Esophagus squamous epithelium (tissue), 5 donors: ENCODE measurements around the gene ALDH3A1. TPM values are rescaled to one million over a fixed set of nuclear protein-coding genes. Genes with fewer than 3 reads are reported as not detected.
A peak's percentile ranks its signal among the peaks of the same experiment; 100 is the strongest.

Experiments used
- DNase-seq: peaks from one replicate; lab custom pipeline; 2025; lab: John Stamatoyannopoulos, UW
- H3K27ac ChIP-seq, 4 donors: fragments of 200-600 bp; sonication (generic); one replicate each; pipeline ENCODE4 v1.5.1; 2016 to 2019; ENCODE audit warnings: mild to moderate bottlenecking in 1 of 4
- H3K27me3 ChIP-seq, 4 donors: fragments of 200-600 bp; sonication (generic); 1 replicate in 3 of 4; 2 replicates in 1 of 4; pipeline versions ENCODE4 v1.5.1 to v1.6.0; 2017 to 2021; ENCODE audit warnings: antibody characterized with exemption in 1 of 4
- H3K36me3 ChIP-seq, 3 donors: fragments of 200-600 bp; sonication (generic); one replicate each; pipeline ENCODE4 v1.5.1; 2016 to 2019
- H3K4me1 ChIP-seq, 3 donors: fragments of 200-600 bp; sonication (generic); one replicate each; pipeline ENCODE4 v1.5.1; 2017 to 2019
- H3K4me3 ChIP-seq, 4 donors: fragments of 200-600 bp; sonication (generic); 1 replicate in 3 of 4; 2 replicates in 1 of 4; pipeline ENCODE4 v1.5.1; 2016 to 2019; ENCODE audit warnings: mild to moderate bottlenecking in 2 of 4, moderate library complexity in 1 of 4
- H3K9me3 ChIP-seq, 3 donors: fragments of 200-600 bp; sonication (generic); one replicate each; pipeline ENCODE4 v1.5.1; 2016 to 2019
- CTCF ChIP-seq, 6 experiments: fragments of 450-650 bp in 4 of 6; fragments of 200-600 bp in 2 of 6; sonication (generic) in 2 of 6; IDR thresholded peaks; one replicate each; pipeline ENCODE4 v1.5.1; 2016 to 2019; ENCODE audit warnings: antibody characterized with exemption in 6 of 6, mild to moderate bottlenecking in 4 of 6, moderate library complexity in 4 of 6
- POLR2A ChIP-seq, 4 donors: fragments of 450-650 bp; IDR thresholded peaks; one replicate each; pipeline ENCODE4 v1.6.1; 2017; ENCODE audit warnings: antibody characterized with exemption in 4 of 4, mild to moderate bottlenecking in 4 of 4, moderate library complexity in 3 of 4
- WGBS, 2 donors: methylation state at CpG; one replicate each; pipeline ENCODE4 v1.1.5; 2018; 5-methylcytosine and 5-hydroxymethylcytosine counted together
- intact Hi-C: fragments of 100-400 bp; cut with DNase I; formaldehyde crosslinking; loops from one replicate; pipeline ENCODE4 v1.15.0; 2022
- total RNA-seq, 4 donors: library from RNA; depleted of rRNA; stranded (reverse); fragments of >200 nt; gene quantifications; one replicate each; pipeline ENCODE4 v1.1.0, GENCODE V29; 2016
- donor health status: DM: yes; HTN: yes; CAD: no.

ALDH3A1 gene
- total RNA-seq, 4 donors from 2014 or later, result 480 to 2,454 (median 606) TPM

- intact Hi-C loops, result no loop called here
- 43 to 59% methylated on average over 7 of the region's 7 CpGs for WGBS, 2 donors
- H3K36me3 ChIP-seq, result no peaks in the 10 kb centered on the region
- H3K27me3 ChIP-seq, result no peaks in the 10 kb centered on the region
- no peaks in the 10 kb centered on the region for H3K9me3 ChIP-seq
- peak overlapping the region; percentile 87 to 97 (median 88) for H3K27ac ChIP-seq
- DNase-seq, result no peak
- H3K4me3 ChIP-seq, result no peak overlapping the region
- H3K4me1 ChIP-seq, result peaks cover 42 to 85% (median 59%) of the 10 kb centered on the region in 3 donors
- TF ChIP-seq POLR2A (IDR thresholded peaks at IDR 0.05) (no peak), CTCF (IDR thresholded peaks at IDR 0.05) (no peak)
Measured at GRCh38 chr17:19726631-19727376, 21.3 kb downstream of the ALDH3A1 start.

GRCh38 chr17:19725486-19725885, 22.6 kb downstream of the ALDH3A1 start:
- no peaks in the 10 kb centered on the region for H3K27me3 ChIP-seq
- H3K9me3 ChIP-seq, result no peaks in the 10 kb centered on the region
- no peak for DNase-seq
- H3K4me3 ChIP-seq, result no peak overlapping the region
- no peak for TF ChIP-seq CTCF (IDR thresholded peaks at IDR 0.05)
- TF ChIP-seq POLR2A (IDR thresholded peaks at IDR 0.05), result no peak
- peaks cover 42 to 91% (median 67%) of the 10 kb centered on the region in 3 donors for H3K4me1 ChIP-seq
- peak overlapping the region; percentile 76 to 89 (median 87) for H3K27ac ChIP-seq
- no peaks in the 10 kb centered on the region for H3K36me3 ChIP-seq
- 77 to 90% methylated on average over 5 of the region's 5 CpGs for WGBS, 2 donors
- intact Hi-C loops, result no loop called here

- no peak for DNase-seq
- intact Hi-C loops, result no loop called here
- Histone ChIP-seq H3K4me1 (peaks cover 42 to 93% (median 74%) of the 10 kb centered on the region in 3 donors), H3K4me3 (peak overlapping the region; percentile 5 to 54 (median 24)), H3K9me3 (no peaks in the 10 kb centered on the region), H3K27ac (peak overlapping the region; percentile 76 to 89 (median 87)), H3K36me3 (no peaks in the 10 kb centered on the region), H3K27me3 (no peaks in the 10 kb centered on the region)
- TF ChIP-seq CTCF (IDR thresholded peaks at IDR 0.05), result no peak
- TF ChIP-seq POLR2A (IDR thresholded peaks at IDR 0.05), result no peak
- WGBS, 2 donors, result 29 to 76% methylated on average over 4 to 36 of the region's 55 CpGs
Measured at GRCh38 chr17:19724501-19725420, 23.3 kb downstream of the ALDH3A1 start.

GRCh38 chr17:19723964-19724363, 24.1 kb downstream of the ALDH3A1 start:
- 20 to 57% methylated on average over 1 of the region's 1 CpG for WGBS, 2 donors
- no peak for TF ChIP-seq POLR2A (IDR thresholded peaks at IDR 0.05)
- no peak for TF ChIP-seq CTCF (IDR thresholded peaks at IDR 0.05)
- intact Hi-C loops, result no loop called here
- Histone ChIP-seq H3K27ac (peak overlapping the region; percentile 76 to 89 (median 87)), H3K4me3 (peak overlapping the region in 3 of 4 donors; percentile 7 to 54 (median 42)), H3K36me3 (no peaks in the 10 kb centered on the region), H3K9me3 (no peaks in the 10 kb centered on the region), H3K27me3 (no peaks in the 10 kb centered on the region), H3K4me1 (peaks cover 40 to 93% (median 71%) of the 10 kb centered on the region in 3 donors)
- DNase-seq, result no peak
